22Rv1 (cell line): ENCODE results near the gene CD1D.

Experiments used
- H3K27ac ChIP-seq: fragments of 450-650 bp; 2 replicates; pipeline ENCODE4 v1.5.1; 2017
- CTCF ChIP-seq: fragments of 450-650 bp; IDR thresholded peaks from 2 replicates; pipeline ENCODE4 v1.5.1; 2017; ENCODE audit warnings: mild to moderate bottlenecking
- ZFX ChIP-seq: fragments of 450-650 bp; IDR thresholded peaks from 2 replicates; pipeline ENCODE4 v1.6.1; 2017; ENCODE audit warnings: antibody characterized with exemption, borderline replicate concordance

Gene CD1D

GRCh38 chr1:158191299-158191698, 10.6 kb downstream of the CD1D start:
- TF ChIP-seq CTCF, result no peak
- TF ChIP-seq ZFX, result no peak
- no peak overlapping the region for H3K27ac ChIP-seq

GRCh38 chr1:158196461-158196860, 15.8 kb downstream of the CD1D start:
- H3K27ac ChIP-seq, result no peak overlapping the region
- TF ChIP-seq CTCF (no peak), ZFX (no peak)

GRCh38 chr1:158199849-158200248, 19.2 kb downstream of the CD1D start:
- TF ChIP-seq CTCF, result no peak
- TF ChIP-seq ZFX, result no peak
- H3K27ac ChIP-seq, result no peak overlapping the region

GRCh38 chr1:158200527-158200926, 19.8 kb downstream of the CD1D start:
- TF ChIP-seq CTCF (no peak), ZFX (no peak)
- H3K27ac ChIP-seq, result no peak overlapping the region

- peak; percentile 92 for TF ChIP-seq CTCF
- TF ChIP-seq ZFX, result no peak
- H3K27ac ChIP-seq, result no peak overlapping the region
Measured at GRCh38 chr1:158203693-158204457, 23.2 kb downstream of the CD1D start.

GRCh38 chr1:158204458-158204827, 23.7 kb downstream of the CD1D start:
- TF ChIP-seq ZFX, result no peak
- no peak for TF ChIP-seq CTCF

GRCh38 chr1:158208586-158209116, 28.0 kb downstream of the CD1D start:
- no peak overlapping the region for H3K27ac ChIP-seq
- TF ChIP-seq CTCF (no peak), ZFX (no peak)

More at GRCh38 chr1:158204458-158204827, 23.7 kb downstream of the CD1D start:
- H3K27ac ChIP-seq, result no peak overlapping the region
